NCI-H1092 (cell line): Measurements from ENCODE around the gene CPEB3.

Experiments
- DNase-seq: peaks from one replicate; lab custom pipeline; 2025; lab: John Stamatoyannopoulos, UW

CPEB3 gene

GRCh38 chr10:92208736-92209135 is 82.1 kb downstream of the CPEB3 start:
- DNase-seq, result no peak

DNA sequence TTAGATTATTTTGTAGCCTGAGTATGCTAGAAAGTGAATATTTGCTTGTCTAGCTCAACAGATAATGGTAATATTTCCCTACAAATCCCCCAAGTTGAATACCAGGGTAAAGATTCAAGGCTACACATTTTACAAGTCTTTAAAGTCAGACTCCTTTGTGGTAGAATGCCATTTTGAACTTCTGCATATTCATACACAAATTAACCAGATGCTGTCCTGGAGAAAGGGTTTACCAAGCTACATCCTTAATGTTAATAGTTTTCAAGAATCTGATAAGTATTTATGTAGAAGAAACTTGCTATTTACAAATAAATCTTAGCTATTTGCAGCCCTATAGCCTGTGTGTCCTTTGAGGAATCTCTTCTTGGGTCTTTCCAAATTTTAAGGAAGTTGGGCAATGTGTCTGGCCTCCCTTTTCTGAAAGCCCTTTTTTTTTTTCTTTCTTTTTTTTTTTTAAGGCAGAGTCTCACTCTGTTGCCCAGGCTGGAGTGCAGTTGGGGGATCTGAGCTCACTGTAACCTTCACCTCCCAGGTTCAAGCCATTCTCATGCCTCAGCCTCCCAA is 82.6 kb downstream of the CPEB3 start:
- no peak for DNase-seq

- DNase-seq, result no peak
These were observed 83.8 kb downstream of the CPEB3 start for GRCh38 chr10:92207061-92207460.

- peak; percentile 50 for DNase-seq
These were observed 86.8 kb downstream of the CPEB3 start for GRCh38 chr10:92203919-92204623.

DNA sequence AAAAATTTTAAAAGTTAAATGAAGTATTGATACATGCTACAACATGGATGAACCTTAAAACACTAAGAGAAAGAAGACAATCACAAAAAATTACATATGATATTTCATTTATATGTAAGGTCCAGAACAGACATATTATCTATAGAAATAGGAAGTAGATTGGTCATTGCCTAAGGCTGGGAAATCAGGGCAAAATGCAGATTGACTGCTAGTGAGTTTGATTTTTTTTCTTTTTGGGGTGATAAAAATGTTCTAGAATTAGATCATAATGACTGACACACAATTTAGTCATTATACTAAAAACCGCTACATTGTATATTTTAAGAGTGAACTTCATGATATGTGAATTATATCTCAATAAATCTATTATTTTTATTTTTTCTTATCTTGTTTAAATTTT is 88.3 kb downstream of the CPEB3 start:
- no peak for DNase-seq

GRCh38 chr10:92200564-92200963 is 90.3 kb downstream of the CPEB3 start:
- no peak for DNase-seq

DNA sequence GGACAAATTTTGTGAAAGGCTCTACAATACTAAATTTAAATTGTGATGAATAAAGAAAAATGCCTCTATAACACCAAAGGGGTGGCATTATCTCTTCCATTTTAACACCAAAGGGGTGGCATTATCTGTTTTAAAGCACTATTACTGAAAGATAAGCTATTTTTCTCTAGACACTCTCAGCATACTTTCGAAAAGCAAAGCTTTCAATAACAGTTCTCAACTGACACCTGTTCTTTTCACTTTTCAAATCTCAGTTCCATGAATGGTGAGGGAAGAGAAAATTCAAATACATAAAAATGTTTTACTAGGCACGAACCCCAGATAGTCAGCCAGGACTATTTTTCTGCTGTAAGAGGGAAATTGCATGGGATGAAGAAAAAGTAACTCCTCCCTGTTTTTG is 103.8 kb downstream of the CPEB3 start:
- no peak for DNase-seq

DNA sequence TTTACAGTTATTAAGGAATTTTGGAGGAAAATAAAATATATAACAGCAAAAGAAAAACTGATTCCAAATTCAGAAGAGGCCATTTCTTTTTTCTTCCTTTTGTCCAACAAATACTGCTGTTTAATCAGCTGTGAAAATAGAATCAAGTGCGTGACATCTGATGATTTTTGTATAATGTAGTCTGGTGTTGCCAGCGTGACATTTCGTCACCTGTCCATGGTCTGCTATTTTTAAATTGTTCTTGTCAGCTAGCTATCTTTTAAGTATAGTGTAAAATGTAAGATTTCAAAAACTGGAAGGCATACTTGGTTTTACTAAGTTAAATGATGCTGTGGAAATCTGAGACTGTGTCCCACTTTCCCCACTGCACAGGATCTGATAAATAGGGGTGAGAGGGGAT is 105.9 kb downstream of the CPEB3 start:
- no peak for DNase-seq

DNA sequence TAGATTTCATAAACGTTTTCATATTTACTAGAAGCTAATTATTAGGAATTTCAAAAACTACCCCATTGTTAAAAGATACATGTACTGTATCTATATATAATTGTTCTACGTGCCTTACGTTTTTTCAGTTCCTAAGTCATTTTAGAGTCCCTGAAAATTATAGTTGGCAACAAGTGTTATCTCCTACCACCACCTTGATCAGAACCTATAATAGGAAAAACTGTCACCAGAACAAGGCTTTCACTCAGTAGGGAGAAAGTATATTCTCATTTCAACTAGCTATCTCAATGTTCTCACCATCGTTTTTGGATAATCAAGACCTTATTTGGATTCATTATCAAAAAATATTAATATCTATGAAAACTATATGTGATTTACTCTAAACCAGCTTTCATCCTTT is 107.7 kb downstream of the CPEB3 start:
- DNase-seq, result no peak

- no peak for DNase-seq
These were observed 109.3 kb downstream of the CPEB3 start for GRCh38 chr10:92181575-92181974.

DNA sequence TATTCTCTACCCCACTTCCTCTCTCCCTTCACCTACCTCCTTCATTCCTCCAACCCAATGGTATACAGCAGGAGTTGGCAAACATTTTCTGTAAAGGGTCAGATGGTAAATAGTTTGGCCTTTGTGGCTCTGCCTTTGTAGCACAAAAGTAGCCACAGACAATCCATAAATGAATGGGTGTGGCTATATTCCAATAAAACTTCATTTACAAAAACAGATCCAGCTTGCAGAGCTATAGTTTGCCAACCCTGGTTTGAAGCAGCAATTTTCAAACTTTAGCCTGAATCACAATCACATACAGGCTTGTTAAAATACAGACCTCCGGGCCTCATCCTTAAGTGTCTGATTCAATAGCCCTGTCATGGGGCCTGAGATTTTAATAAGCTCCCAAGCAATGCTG is 110.5 kb downstream of the CPEB3 start:
- no peak for DNase-seq

- no peak for DNase-seq
These were observed 113.3 kb downstream of the CPEB3 start for GRCh38 chr10:92177546-92177945.

- no peak for DNase-seq
These were observed 115.7 kb downstream of the CPEB3 start for GRCh38 chr10:92175164-92175563.

GRCh38 chr10:92173996-92174395 is 116.9 kb downstream of the CPEB3 start:
- no peak for DNase-seq

GRCh38 chr10:92164036-92164696 is 126.7 kb downstream of the CPEB3 start:
- no peak for DNase-seq

GRCh38 chr10:92162541-92162940 is 128.3 kb downstream of the CPEB3 start:
- DNase-seq, result no peak

DNA sequence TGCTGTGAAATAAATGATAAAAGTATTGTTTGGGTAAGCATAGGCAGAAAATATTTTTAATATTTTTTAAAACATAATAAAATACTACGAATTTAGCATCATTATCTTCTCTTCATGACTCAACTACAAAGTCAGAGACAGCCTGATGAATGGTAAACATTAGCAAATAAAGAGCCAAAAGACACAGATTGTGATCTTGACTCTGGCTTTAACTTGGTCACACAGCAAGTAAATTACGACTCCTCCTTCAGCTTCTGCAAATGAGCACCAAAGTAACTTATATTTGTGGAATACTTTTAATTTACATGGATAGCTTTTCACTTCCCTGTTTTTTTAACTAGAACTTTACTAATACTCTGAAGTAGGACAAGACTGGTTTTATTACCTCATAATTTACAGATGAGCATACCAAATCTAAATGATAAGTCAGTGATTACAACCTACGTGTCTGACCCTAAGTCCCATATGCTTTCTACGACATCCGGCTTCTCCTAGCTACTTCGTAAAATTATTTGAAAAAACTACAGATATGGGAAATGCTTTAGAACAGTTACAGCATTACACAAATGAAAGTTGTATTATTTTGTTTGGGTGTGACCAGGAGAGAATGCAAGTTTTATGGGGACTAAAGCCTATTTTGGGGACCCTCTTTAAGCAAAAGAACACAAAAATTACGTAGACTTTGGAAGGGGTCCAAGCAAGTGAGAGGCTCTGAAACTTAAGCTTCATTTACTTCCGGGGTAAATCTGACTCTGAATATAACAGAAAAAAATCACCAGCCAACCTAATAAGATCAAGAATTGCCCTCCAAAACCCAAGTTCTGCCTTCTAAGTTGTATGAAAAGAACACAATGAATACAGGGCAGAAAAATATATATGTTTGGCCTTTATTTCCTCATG is 133.8 kb downstream of the CPEB3 start:
- no peak for DNase-seq

DNA sequence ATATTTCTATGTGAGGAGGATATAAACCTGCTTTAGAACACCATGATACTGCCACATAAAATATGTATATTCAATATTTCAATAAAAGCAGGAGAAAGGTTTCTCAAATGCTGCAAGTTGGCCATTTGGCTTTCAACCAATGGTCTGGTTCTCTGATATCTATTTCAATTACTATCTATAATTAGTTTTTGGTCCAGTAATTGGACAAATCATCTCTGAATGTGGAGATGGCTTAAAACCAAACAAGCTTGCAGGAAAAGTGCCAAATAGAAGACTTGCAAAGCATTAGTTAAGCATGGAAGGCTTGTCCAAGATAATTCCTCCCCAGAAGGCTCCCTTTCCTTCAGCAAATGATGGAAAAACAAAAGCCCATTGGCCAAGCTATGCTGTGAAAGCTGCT is 140.1 kb downstream of the CPEB3 start:
- DNase-seq, result no peak

DNA sequence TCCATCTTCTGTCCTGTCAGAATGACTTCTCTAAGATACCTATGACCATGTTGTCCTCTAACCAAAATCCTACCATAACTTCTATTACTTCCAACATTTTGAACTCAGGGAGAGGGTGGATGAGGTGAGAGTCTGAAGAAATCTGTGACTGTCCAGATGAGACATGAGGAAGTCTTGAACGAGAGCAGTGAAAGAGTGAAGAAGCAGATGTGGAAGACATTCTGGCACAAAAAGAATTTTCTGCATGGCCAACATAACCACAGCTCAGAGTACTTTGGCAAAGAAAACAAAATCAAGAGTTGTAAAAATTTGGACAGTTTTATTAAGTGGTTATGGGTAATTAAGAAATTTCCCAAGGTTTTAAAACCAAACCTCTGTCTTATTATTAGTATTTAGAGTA is 141.6 kb downstream of the CPEB3 start:
- no peak for DNase-seq

DNA sequence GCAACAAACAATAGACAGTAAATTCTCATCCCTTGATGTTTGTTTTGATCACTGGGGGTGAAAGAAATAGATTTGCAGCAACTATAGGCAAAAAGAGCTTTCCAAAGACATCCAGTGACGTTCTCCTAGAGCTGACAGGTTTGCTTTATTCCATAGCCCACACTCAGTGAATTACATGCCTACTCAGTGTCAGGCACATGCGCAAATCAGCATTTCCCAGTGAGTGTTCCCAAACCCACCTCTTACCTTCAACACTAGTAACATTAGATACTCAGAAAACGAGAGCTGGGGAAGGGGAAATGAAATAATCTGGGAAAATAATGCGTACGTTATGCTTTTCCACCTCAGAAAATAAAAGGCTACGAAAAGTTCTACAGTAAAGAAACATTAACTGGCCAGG is 144.1 kb downstream of the CPEB3 start:
- no peak for DNase-seq

DNA sequence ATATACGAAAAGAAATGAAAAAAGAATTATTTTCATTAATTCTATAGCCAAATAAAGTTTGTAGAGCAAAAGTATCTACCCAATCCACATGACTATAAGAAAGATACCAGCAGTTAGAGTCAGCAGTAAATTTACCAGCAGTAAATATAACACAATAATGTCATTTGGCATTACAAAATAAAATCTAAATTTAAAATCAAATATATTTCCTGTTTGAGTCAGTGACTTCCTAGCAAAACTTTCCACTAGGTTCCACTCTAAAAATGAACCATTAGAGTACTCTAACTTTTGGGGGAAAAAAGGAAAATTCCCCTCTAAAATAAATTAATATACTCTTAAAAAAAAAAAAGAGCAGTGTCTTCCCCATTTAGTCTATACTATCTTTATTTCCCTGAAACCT is 144.8 kb downstream of the CPEB3 start:
- DNase-seq, result no peak

GRCh38 chr10:92142949-92143348 is 147.9 kb downstream of the CPEB3 start:
- no peak for DNase-seq

GRCh38 chr10:92142512-92142911 is 148.4 kb downstream of the CPEB3 start:
- no peak for DNase-seq
